Adrenal gland (tissue), 5 donors: ENCODE results near the gene TAF15.

Experiments
- CTCF ChIP-seq, 6 experiments: fragments of 450-650 bp in 4 of 6; fragments of 200-600 bp in 2 of 6; sonication (generic) in 1 of 6; IDR thresholded peaks; 1 replicate in 5 of 6; 2 replicates in 1 of 6; pipeline versions ENCODE4 v1.5.1 to v1.8.0; 2016 to 2021; ENCODE audit warnings: antibody characterized with exemption in 6 of 6, mild to moderate bottlenecking in 2 of 6, moderate library complexity in 1 of 6
- POLR2A ChIP-seq, 2 donors: fragments of 450-650 bp; IDR thresholded peaks; one replicate each; pipeline ENCODE4 v1.6.1; 2017; ENCODE audit warnings: antibody characterized with exemption in 2 of 2, mild to moderate bottlenecking in 2 of 2, moderate library complexity in 1 of 2
- donor health status: DM: no; HTN: no; CAD: no.

- no peak for TF ChIP-seq CTCF (IDR thresholded peaks at IDR 0.05)
- TF ChIP-seq POLR2A (IDR thresholded peaks at IDR 0.05): no peak
These were observed 45.5 kb upstream of the TAF15 start for GRCh38 chr17:35763767-35764122.
